DOHH2 (cell line): ENCODE results near the gene MPRIP.

Experiments used
- H3F3A ChIP-seq: fragments of 200-600 bp; sonication (generic), shearing (Covaris generic); 2 replicates; pipeline ENCODE4 v1.6.0; 2016; ENCODE audit warnings: antibody characterized with exemption, mild to moderate bottlenecking; ENCODE audit not compliant: control insufficient read depth, insufficient read depth
- H3K27ac ChIP-seq: fragments of 200-600 bp; sonication (generic); 2 replicates; pipeline ENCODE4 v1.5.1; 2014; ENCODE audit warnings: low read depth, mild to moderate bottlenecking, low read length, moderate library complexity
- H3K27me3 ChIP-seq: fragments of 200-600 bp; sonication (generic); 2 replicates; pipeline ENCODE4 v1.6.1; 2014; ENCODE audit warnings: mild to moderate bottlenecking, low read length, mixed read lengths; ENCODE audit not compliant: control insufficient read depth
- H3K36me3 ChIP-seq: fragments of 200-600 bp; sonication (generic); 2 replicates; pipeline ENCODE4 v1.6.1; 2014; ENCODE audit warnings: mild to moderate bottlenecking, low read length, moderate library complexity, mixed read lengths; ENCODE audit not compliant: control insufficient read depth
- H3K4me1 ChIP-seq: fragments of 200-600 bp; sonication (generic); 2 replicates; pipeline ENCODE4 v1.6.1; 2014; ENCODE audit warnings: mild to moderate bottlenecking, low read length, mixed read lengths; ENCODE audit not compliant: control insufficient read depth
- H3K4me2 ChIP-seq: fragments of 200-600 bp; sonication (generic); 2 replicates; pipeline ENCODE4 v1.6.0; 2014; ENCODE audit warnings: mild to moderate bottlenecking, low read length, moderate library complexity
- H3K4me3 ChIP-seq: fragments of 200-600 bp; sonication (generic); 2 replicates; pipeline ENCODE4 v1.5.1; 2014; ENCODE audit warnings: mild to moderate bottlenecking, low read length, mixed read lengths
- H3K79me2 ChIP-seq: fragments of 200-600 bp; sonication (generic); 2 replicates; pipeline ENCODE4 v1.6.1; 2014; ENCODE audit warnings: mild to moderate bottlenecking, low read length, mixed read lengths; ENCODE audit not compliant: control insufficient read depth
- H3K9me2 ChIP-seq: fragments of 200-600 bp; sonication (generic); replicated peaks from 2 replicates; pipeline ENCODE4 v1.6.1; 2014; ENCODE audit warnings: mild to moderate bottlenecking, low read length, mixed read lengths; ENCODE audit not compliant: control insufficient read depth
- H3K9me3 ChIP-seq: fragments of 200-600 bp; sonication (generic); 2 replicates; pipeline ENCODE4 v1.6.1; 2014; ENCODE audit warnings: antibody characterized with exemption, low read length, mixed read lengths; ENCODE audit not compliant: control insufficient read depth, insufficient read depth
- H4K20me1 ChIP-seq: fragments of 200-600 bp; sonication (generic); 2 replicates; pipeline ENCODE4 v1.6.0; 2014; ENCODE audit warnings: low read depth, mild to moderate bottlenecking, antibody characterized with exemption, low read length, moderate library complexity; ENCODE audit not compliant: control insufficient read depth, insufficient read depth
- EZH2phosphoT487 ChIP-seq: fragments of 200-600 bp; sonication (generic); IDR thresholded peaks from 2 replicates; pipeline ENCODE4 v1.6.1; 2017; ENCODE audit warnings: borderline replicate concordance, mild to moderate bottlenecking, antibody characterized with exemption, low read length, moderate library complexity, mixed read lengths
- TF ChIP-seq, protein P1 (sequence below): fragments of 200-600 bp; sonication (generic); IDR thresholded peaks from one replicate; pipeline ENCODE4 v1.5.1; 2014; ENCODE audit warnings: antibody characterized with exemption, mild to moderate bottlenecking, low read depth, low read length; ENCODE audit not compliant: poor library complexity, severe bottlenecking

The MPRIP gene

DNA sequence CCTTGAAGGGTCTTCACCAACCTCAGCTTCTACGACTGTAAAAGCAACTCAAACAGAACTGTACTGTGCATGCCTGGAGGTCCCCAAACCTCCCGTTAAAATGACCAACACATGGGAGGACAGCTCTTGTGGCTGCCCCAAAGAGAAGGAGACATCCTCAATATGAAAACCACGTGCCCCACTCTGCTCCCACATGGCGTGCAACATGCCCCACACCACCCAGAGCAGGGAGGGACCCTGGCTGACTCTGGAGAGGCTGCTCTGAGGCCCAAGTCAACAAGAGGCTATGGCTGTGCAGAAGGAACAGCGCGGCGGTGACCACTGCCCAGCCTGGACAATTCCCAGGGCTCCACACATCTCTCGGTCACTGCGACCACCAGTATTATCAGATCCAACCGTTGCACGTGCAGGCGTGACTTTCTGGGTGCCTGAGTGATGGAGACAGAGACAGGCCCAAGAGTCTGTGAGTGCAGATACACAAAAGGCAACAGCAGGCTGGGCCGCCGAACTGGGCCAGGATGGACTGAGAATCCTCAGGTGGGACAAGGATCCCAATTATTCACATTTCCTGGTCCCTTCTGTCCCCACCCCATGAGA is 162.5 kb downstream of the MPRIP start:
- peaks cover 10% of the 10 kb centered on the region for H3F3A ChIP-seq
- peaks cover 44% of the 10 kb centered on the region for H3K79me2 ChIP-seq
- no peaks in the 10 kb centered on the region for H3K9me2 ChIP-seq
- no peaks in the 10 kb centered on the region for H3K27me3 ChIP-seq
- no peaks in the 10 kb centered on the region for H3K9me3 ChIP-seq
- peaks cover 24% of the 10 kb centered on the region for H3K4me1 ChIP-seq
- H3K4me3 ChIP-seq, result peak overlapping the region; percentile 79
- TF ChIP-seq EZH2phosphoT487, result no peak
- TF ChIP-seq, protein P1, sequence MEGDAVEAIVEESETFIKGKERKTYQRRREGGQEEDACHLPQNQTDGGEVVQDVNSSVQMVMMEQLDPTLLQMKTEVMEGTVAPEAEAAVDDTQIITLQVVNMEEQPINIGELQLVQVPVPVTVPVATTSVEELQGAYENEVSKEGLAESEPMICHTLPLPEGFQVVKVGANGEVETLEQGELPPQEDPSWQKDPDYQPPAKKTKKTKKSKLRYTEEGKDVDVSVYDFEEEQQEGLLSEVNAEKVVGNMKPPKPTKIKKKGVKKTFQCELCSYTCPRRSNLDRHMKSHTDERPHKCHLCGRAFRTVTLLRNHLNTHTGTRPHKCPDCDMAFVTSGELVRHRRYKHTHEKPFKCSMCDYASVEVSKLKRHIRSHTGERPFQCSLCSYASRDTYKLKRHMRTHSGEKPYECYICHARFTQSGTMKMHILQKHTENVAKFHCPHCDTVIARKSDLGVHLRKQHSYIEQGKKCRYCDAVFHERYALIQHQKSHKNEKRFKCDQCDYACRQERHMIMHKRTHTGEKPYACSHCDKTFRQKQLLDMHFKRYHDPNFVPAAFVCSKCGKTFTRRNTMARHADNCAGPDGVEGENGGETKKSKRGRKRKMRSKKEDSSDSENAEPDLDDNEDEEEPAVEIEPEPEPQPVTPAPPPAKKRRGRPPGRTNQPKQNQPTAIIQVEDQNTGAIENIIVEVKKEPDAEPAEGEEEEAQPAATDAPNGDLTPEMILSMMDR, result no peak
- peaks cover 33% of the 10 kb centered on the region for H3K36me3 ChIP-seq
- H4K20me1 ChIP-seq, result peaks cover 7% of the 10 kb centered on the region; the same call in 1 of the 2 replicates
- H3K4me2 ChIP-seq, result peak overlapping the region; percentile 84
- H3K27ac ChIP-seq, result no peak overlapping the region

DNA sequence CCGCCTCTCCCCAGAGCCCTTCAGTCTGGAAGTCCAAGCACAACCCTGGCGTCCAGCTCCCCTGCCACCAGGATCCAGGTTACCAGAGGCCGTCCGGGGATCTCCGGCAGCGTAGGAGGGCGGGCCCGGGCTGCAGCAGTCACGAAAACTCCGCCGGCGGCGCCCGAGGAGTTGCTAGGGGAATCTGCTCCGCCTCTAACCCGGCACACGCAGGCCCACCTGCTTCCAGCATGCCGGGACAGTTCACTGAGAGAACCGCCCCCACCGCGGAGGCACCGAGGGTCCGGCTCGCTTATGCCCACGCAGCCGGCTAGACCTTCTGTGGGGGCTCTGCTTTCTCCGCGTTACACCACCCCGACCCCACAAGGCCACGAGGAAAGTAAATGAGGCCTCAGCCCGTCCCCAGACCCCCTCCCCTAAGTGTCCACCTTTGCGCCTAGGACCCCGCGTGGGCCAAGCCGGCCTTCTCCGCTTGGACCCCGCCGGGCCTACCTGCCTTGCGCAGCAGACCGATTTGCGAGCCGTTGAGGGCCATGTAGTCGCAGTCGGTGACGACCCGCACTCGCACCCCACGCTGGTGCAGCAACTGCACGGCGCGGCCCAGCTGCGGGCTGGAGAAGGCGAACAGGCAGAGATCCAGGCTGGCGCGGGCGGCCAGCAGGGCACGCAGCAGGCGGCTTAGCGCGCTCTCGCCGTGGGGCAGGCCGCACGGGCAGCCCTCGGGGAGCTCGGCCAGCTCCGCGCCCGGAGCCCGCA is 163.3 kb downstream of the MPRIP start:
- no peaks in the 10 kb centered on the region for H3K9me3 ChIP-seq
- peaks cover 44% of the 10 kb centered on the region for H3K79me2 ChIP-seq
- H3K27me3 ChIP-seq, result no peaks in the 10 kb centered on the region
- peaks cover 10% of the 10 kb centered on the region for H3F3A ChIP-seq
- peaks cover 7% of the 10 kb centered on the region; the same call in 1 of the 2 replicates for H4K20me1 ChIP-seq
- peaks cover 30% of the 10 kb centered on the region for H3K36me3 ChIP-seq
- peak overlapping the region; percentile 84 for H3K4me2 ChIP-seq
- peaks cover 24% of the 10 kb centered on the region for H3K4me1 ChIP-seq
- peak overlapping the region; percentile 79 for H3K4me3 ChIP-seq
- peak overlapping the region; percentile 51 for H3K27ac ChIP-seq
- TF ChIP-seq, protein P1, result no peak
- TF ChIP-seq EZH2phosphoT487, result no peak
- H3K9me2 ChIP-seq, result no peaks in the 10 kb centered on the region

DNA sequence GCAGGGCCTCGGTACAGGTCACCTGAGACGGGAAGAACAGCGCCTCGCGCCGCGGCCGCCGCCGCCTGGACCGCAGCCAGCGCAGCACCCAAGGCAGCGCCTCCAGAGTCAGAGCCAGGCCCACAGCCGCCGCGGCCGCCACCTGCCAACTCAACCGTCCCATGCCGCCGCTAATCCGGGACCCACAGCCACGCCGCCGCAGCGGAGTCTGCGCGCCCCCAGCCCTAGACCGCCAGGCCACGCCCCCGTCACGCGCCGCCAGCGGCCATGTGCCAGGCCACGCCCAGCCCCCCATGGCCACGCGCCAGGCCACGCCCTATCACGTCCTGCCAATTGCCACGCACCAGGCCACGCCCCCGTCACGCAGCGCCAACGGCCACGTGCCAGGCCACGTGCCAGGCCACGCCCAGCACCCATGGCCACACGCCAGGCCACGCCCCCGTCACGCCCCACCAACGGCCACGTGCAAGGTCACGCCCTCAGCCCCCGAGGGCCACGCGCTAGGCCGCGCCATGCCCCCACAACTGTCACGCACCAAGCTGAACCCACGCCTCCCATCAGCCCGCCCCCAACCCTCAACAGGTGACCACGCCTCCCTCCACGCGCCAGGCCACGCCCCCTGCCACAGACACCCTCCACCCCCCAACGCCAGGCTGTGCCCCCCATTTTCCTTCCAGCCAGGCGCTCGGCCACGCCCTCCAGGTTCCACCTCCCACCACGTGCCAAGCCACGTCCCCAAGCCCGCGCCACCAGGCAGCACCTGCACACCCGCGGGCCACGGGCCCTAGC is 164.1 kb downstream of the MPRIP start, which contains the start of gene PLD6:
Gene PLD6, minus strand, starts transcription at position 210 of the 789 bp plus-strand sequence. Its CDS starts 47 bp downstream, at position 163.
- Histone ChIP-seq H3K79me2 (peaks cover 42% of the 10 kb centered on the region), H3F3A (peaks cover 10% of the 10 kb centered on the region), H3K4me2 (peak within 1 kb of the TSS; percentile 84), H3K9me2 (no peaks in the 10 kb centered on the region), H3K9me3 (no peaks in the 10 kb centered on the region), H3K4me3 (peak within 1 kb of the TSS; percentile 79), H3K27me3 (no peaks in the 10 kb centered on the region), H3K36me3 (peaks cover 30% of the 10 kb centered on the region), H3K27ac (peak within 1 kb of the TSS; percentile 51), H3K4me1 (peaks cover 24% of the 10 kb centered on the region), H4K20me1 (peaks cover 4% of the 10 kb centered on the region; the same call in 1 of the 2 replicates)
- TF ChIP-seq, protein P1, result no peak
- no peak for TF ChIP-seq EZH2phosphoT487
